NCI-H1105 treated with DMSO at 0.1 percent for 48 hours (cell line): ENCODE measurements around the gene AMDHD2.

ENCODE experiments used
- DNase-seq: peaks from one replicate; lab custom pipeline; 2025; lab: John Stamatoyannopoulos, UW

The AMDHD2 gene

DNA sequence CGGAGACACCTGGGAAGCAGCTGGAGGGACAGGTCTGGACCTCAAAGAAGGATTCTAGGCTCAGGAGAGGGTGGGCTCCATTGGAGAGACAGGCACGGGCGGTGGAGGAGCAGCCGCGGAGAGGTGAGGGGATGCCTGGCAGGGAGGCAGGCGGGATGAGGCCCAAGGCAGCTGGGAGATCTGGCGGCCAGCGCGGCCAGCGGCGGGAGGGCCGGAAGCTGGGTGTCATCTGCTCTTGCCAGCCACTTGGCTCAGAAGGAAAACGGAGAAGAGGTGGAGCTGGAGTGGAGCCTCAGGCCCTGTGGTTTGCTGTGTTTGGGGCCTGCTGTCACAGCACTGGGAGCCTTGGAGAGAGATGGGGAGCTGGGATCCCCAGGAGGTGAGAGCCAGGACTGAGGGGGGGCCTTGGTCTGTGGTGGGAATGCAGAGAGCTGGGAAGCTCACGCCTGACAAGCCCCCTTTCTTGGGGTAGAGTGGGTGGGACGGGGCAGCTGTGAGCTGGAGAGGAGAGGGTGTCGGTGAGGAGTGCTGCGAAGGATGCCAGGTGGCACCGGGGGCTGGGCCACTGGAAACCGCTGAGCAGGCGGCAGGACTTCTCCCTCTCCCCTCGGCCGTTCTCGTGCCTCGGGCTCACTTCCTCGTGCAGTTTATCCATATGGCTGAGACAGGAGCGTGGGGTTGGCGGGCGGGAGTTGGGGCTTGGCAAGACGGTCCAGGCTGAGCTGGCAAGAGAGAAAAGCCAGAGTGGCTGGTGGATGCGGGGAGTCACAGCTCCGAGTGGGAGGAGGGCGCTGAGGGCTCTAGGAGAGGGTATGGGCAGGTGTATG is 37.2 kb upstream of the AMDHD2 start:
- no peak for DNase-seq

GRCh38 chr16:2483939-2484897 is 36.0 kb upstream of the AMDHD2 start:
- DNase-seq, result no peak

GRCh38 chr16:2484898-2485508 is 35.2 kb upstream of the AMDHD2 start:
- DNase-seq, result no peak

DNA sequence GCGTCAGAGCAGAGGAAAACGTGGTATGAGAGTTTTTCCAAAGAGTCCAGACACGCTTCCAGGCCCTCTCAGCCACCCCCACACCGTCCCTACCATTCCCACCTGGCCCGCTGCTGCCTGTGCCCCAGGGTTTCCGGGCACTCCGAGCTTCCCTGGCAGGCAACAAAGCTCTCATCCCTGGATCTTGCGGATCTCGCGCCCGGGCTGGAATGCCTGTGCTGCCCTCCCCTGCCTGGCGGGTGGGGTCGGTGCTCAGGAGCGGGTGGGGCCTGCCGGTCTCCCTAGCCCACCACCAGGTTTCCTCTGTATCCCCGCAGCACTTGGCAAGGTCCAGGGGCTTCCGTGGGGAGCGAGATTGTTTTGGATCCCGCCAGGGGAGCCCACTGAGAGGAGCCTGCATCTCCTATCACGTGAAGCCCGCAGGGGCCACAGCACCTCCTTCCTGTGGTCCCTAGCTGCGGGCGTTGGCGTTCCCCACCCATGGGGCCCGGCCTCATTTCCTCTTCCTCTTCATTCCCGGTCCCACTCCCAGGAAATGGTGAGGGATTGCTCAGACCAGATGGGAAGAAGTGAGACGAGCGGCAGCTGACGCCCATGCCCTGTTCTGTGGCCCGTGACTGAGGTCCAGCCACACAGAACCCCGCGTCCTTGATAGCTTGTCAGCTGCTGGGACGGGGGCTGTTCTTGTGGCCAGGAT is 34.2 kb upstream of the AMDHD2 start:
- DNase-seq, result no peak

DNA sequence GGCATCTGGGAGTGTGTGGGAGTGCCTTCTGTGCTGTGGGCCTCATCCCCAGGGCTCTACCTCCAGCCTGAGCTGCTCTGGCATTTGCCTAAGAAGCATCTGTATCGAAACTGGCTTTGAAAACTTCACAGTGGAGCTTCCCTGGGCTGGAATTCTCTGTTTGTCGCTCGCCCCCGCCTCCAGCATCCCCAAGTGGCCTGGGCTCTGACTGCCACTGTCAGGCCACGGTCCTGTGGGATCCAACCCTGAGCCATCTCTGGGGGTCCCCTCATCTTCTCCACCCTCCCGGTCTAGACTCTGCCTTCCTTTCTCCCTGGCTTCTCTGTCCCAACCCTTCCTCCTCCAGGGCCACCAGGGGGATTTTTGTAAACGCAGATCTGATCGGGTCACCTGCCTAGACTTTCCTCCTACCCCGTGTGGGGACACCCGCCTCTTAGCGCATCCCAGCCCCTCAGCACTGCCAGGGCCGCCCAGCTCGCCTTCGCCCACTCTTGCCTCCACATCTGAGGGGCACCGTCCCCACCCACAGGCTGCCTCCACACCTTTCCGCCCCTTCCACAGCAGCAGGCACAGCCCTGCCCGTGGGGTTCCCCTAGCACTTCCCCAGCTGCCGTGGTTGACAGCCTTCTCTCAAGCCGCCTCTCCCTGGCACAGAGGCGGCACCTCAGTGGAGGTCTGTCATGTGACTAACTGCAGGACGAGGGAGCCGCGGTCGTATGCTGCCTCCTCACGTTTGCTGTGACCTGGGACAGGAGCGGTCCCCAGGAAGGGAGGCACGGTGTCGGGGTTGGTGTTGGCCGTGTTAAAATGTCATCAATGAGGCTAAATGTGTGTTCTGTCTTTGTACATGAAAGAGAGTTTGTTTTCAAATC is 33.3 kb upstream of the AMDHD2 start:
- DNase-seq, result no peak

DNA sequence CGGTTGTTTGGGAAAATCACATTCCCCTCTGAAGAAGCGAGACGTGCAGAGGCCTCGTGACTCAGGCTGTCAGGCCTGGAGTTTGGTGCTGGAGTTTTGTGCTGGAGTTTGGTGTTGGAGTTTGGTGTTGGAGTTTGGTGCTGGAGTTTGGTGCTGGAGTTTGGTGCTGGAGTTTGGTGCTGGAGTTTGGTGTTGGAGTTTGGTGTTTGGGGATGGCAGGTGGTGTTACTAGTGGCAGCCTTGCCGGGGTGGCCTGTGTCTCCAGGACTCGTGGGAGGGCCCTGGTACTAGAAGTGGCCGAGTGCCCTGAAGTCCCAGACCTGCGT is 32.7 kb upstream of the AMDHD2 start:
- DNase-seq, result no peak

- no peak for DNase-seq
Measured at GRCh38 chr16:2487903-2488531, 32.2 kb upstream of the AMDHD2 start.

DNA sequence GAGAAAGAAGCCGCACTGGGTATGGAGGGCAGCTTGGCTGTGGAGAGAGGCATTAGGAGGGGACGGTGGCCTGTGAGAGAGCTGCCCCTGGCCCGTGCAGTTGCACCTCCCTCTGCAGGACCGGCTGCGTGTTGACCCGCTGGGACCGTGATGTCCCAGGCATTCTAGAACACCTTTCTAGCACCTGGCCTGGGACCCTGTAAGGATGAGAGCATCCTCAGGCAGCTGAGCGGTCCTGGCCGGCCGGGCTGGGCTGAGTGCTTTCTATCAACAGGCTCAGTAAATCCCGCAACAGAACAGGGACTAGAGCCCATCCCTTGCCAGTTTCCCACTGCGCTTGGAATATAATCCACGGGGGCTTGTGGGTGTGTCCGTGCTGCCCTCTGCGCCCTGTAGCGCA is 30.6 kb upstream of the AMDHD2 start:
- no peak for DNase-seq

GRCh38 chr16:2490190-2491105 is 29.7 kb upstream of the AMDHD2 start:
- no peak for DNase-seq

DNA sequence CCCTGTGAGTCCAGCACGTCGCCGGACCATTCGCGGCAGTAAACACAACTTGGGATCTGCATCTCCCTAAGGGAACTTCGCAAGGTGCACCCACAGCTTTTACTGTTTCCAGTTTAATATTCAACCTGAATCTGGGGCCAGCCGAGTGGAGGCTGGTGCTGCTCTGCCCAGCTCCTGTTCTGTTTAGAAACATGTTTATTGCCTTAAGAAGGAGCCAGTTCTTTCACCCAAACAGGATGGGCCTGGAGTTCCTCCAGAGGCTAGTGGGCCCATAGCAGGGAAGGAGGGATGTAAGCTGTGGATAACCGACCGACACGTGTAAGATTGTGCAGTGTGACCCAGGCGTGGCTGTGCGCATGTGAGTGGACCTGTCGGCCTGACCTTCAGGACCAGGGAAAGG is 27.9 kb upstream of the AMDHD2 start:
- no peak for DNase-seq

GRCh38 chr16:2493605-2494004 is 26.6 kb upstream of the AMDHD2 start:
- DNase-seq, result no peak

- no peak for DNase-seq
Measured at GRCh38 chr16:2494616-2495015, 25.6 kb upstream of the AMDHD2 start.

- no peak for DNase-seq
Measured at GRCh38 chr16:2495041-2495440, 25.1 kb upstream of the AMDHD2 start.

- DNase-seq, result no peak
Measured at GRCh38 chr16:2496223-2497115, 23.7 kb upstream of the AMDHD2 start.

GRCh38 chr16:2497116-2497630 is 23.0 kb upstream of the AMDHD2 start:
- no peak for DNase-seq

DNA sequence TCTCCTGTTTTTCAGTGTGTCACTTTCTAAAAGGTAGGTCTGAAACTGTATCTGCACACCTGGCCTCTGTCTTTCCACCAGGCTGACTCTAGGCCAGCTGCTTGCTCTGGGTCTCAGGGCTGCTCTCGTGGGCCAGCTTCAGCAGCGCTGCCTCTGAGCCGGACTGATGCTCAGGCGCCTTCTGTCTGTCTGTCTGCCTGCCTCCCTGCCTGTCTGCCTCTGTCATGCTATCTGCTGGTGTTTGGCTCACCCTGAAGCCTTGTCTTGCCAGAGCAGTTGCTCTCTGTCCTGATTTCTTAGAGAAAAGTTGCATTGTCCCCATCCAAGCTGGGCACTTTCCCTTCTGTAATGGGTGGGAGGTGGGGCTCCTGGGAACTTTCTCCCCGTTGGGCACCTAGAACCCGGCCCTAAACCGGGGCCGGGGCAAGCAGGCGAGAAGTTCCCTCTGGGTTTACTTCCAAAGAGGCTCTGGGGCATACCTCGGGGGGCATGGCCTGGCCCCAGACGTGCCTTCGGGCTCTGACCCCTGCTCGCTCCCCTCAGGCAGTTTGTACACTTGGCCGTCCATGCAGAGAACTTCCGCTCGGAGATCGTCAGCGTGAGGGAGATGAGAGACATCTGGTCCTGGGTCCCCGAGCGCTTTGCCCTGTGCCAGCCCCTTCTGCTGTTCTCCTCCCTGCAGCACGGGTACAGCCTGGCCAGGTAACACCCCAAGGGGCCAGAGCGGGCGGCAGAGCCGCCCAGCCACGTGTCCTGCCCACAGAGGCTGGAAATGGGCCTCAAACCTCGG is 22.3 kb upstream of the AMDHD2 start:
- DNase-seq, result no peak

DNA sequence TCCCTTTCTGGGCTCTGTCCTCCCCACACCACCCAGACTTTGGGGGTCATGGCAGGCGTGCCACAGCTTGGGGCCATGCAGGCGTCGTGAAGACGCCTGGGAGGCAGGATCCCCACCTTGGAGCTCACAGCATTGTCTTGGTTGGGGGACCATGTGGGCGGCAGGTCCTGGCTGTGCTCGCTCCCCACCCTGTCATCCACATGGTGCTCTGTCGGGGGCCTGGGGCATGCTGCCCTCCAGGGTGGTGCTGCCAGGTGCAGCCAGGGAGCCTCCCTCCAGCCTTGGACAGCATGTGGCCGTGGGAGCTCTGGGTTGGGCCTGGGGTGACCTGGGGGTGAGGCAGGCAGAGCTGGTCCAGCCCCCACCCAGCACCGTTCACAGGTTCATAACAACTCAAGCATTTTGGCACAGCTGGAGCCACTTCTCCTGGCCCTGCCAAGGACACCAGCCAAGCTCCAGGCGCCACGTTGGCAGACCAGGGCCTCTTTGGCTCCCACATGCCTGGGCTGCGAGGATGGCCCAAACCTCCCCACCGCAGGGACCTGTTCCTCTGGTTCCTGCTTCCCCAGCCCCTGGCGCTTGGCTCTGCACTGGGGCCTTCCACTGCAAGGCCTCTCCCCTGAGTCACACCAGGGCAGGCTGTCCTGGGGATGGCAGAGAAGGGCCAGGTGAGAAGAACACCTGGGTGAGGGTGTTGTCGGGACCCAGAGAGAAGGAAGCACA is 21.5 kb upstream of the AMDHD2 start:
- DNase-seq, result no peak
